ENCODE data around the gene CTNNA3.

The CTNNA3 gene

DNA sequence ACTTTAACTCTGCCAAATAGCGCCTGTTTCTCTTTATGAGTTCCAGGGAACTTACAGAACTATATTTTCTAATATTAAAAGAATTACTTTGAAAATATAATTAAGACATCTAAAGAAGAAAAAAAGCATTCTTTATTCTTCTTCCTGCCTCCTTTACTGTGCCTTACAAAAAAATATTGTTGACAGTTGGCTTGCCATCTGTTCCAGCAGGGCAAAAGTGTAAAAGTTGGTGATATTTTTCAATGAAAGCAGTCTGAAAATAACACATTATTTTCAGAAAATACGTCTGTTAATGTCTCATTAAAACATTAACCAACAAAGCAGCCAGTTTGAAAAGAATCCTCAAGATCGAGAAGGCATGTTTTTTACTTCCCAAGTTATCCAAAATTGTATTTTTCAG is 1802.3 kb downstream of the CTNNA3 start:
- no peak for DNase-seq

DNA sequence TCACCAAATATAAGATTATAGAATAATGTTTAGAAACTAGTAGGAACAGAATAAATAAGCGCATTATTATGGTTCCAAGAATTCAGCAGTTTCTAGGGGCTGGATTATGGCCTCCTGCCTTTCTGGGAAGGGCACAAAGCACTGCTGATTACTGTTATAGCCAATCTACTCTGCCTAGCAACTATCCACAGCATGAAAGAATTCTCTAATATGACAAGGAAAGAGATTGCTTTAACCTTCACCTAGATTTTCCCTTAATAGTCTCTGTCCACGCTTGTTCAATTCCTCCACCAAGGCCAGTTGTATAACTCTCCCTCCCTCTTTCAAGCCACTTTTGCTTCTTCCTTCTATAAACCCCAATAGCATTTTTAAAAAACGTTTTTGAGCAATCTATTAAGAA is 1803.7 kb downstream of the CTNNA3 start:
- DNase-seq, result no peak

DNA sequence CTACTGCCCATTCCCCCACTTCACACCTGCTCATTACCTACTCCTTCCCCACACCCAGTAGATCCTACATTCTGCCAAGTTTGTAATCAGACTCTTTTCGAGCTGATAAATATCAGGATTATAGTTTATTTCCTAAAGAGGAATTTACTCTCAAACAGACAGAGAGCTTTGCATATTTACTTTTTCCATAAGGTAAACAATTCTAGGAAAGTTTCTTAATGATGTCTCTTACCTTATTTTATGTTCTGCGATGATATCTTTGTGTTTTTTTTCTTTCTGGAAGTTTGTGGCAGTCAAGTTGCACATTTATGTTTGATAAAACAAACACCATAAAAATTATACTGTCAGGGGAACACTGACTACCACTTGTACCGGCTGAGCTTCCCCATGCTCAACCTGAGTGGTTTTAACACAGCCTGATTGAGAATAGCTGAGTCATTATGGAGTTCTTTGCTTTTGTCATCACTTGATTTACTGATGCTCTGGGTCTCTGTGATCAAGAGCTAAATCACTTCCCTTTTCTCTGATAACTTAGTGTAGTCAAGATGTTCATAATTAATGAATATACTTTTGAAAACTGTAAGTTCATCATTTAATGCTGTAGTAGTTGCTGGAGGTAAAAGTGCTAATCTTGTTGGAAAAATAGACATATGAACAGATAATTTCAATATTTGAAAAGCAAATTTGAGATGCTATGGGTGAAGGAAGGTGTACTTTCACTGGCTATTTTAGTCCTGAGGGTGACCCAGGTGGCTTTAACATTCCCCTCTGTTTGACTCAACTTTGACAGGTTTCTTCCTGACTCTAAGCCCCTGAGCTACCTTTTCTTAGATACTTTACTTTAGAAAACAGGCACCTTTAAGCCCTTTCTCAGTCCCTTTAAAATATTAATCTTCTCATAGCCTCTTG is 1804.7 kb downstream of the CTNNA3 start:
- DNase-seq, result no peak

DNA sequence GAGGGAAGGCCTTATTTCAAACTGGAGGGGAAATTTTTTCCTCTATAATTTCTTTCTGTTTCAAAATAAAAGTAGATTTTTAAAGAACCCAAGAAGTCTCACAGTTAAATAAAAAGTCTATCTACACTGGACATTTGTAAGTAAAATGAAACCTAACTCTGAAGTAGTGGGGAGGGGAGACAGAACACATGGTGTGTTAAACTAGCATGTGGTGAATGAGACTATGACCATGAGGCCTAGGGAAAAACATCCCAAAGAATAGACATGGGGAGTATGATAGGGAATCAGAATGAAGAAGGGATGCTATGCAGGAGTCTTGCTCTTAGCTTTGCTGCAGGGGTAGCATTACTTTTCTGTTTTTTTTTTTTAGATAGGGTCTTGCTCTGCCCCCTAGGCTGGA is 1831.5 kb downstream of the CTNNA3 start:
- no peak for DNase-seq

GRCh38 chr10:65864036-65864435 is 1832.0 kb downstream of the CTNNA3 start:
- DNase-seq, result no peak
